HepG2 (cell line): ENCODE data around the gene LSMEM2.

ENCODE experiments used
- CEBPB ChIP-seq: IDR thresholded peaks from 2 replicates; pipeline ENCODE4 v1.6.1; 2011; ENCODE audit warnings: low read depth, low read length, improper control_type of control experiment, borderline replicate concordance
- CREB1 ChIP-seq, 2 experiments: fragments of 450-650 bp in 1 of 2; IDR thresholded peaks; 2 replicates each; pipeline ENCODE4 v1.6.1; 2016 to 2017; ENCODE audit warnings: control low read depth in 1 of 2, mild to moderate bottlenecking in 1 of 2, missing compliant biosample characterization in 1 of 2, missing genetic modification characterization in 1 of 2
- ETV6 ChIP-seq: sonication (generic); formaldehyde crosslinking; conservative IDR thresholded peaks from 2 replicates; pipeline ENCODE4 v1.4.0; 2020; ENCODE audit warnings: missing genetic modification reagents
- NFIC ChIP-seq: IDR thresholded peaks from 2 replicates; pipeline ENCODE4 v1.6.1; 2012; ENCODE audit warnings: mild to moderate bottlenecking, low read length, inconsistent platforms
- PPARG ChIP-seq: conservative IDR thresholded peaks from 2 replicates; pipeline ENCODE4 v1.6.1; 2016; ENCODE audit warnings: missing biosample characterization, missing genetic modification reagents
- RELA ChIP-seq: sonication (generic); formaldehyde crosslinking; IDR thresholded peaks from 2 replicates; pipeline ENCODE4 v1.4.0; 2020; ENCODE audit warnings: missing genetic modification reagents
- SNRNP70 ChIP-seq: fragments of 200-400 bp; formaldehyde crosslinking; IDR thresholded peaks from 2 replicates; pipeline ENCODE4 v1.6.1; 2017; ENCODE audit warnings: mild to moderate bottlenecking, low read depth, low read length, moderate library complexity
- SP4 ChIP-seq: sonication (generic); formaldehyde crosslinking; IDR thresholded peaks from 2 replicates; pipeline ENCODE4 v1.8.1; 2023; ENCODE audit warnings: mild to moderate bottlenecking, missing genetic modification reagents
- TBX2 ChIP-seq: sonication (generic); formaldehyde crosslinking; IDR thresholded peaks from 2 replicates; pipeline ENCODE4 v1.5.0; 2020; ENCODE audit warnings: missing genetic modification reagents, mild to moderate bottlenecking, borderline replicate concordance
- ZNF121 ChIP-seq: sonication (generic); formaldehyde crosslinking; IDR thresholded peaks from 2 replicates; pipeline ENCODE4 v1.5.0; 2020; ENCODE audit warnings: mild to moderate bottlenecking, missing genetic modification reagents
- TF ChIP-seq, protein P1 (sequence below): sonication (generic); formaldehyde crosslinking; IDR thresholded peaks from 2 replicates; pipeline ENCODE4 v1.5.0; 2020; ENCODE audit warnings: mild to moderate bottlenecking, missing genetic modification reagents, moderate library complexity
- TF ChIP-seq, protein P2 (sequence below): sonication (generic); formaldehyde crosslinking; IDR thresholded peaks from 2 replicates; pipeline ENCODE4 v1.5.1; 2020; ENCODE audit warnings: mild to moderate bottlenecking, missing genetic modification reagents
- TF ChIP-seq, protein P3 (sequence below): sonication (generic); formaldehyde crosslinking; IDR thresholded peaks from 2 replicates; pipeline ENCODE4 v1.4.0; 2020; ENCODE audit warnings: missing genetic modification reagents
- TF ChIP-seq, protein P4 (sequence below): IDR thresholded peaks from 2 replicates; pipeline ENCODE4 v1.6.1; 2012; ENCODE audit warnings: inconsistent platforms

GRCh38 chr3:50242381-50242770, 36.5 kb upstream of the LSMEM2 start:
- no peak for TF ChIP-seq CEBPB
- TF ChIP-seq, protein P1, sequence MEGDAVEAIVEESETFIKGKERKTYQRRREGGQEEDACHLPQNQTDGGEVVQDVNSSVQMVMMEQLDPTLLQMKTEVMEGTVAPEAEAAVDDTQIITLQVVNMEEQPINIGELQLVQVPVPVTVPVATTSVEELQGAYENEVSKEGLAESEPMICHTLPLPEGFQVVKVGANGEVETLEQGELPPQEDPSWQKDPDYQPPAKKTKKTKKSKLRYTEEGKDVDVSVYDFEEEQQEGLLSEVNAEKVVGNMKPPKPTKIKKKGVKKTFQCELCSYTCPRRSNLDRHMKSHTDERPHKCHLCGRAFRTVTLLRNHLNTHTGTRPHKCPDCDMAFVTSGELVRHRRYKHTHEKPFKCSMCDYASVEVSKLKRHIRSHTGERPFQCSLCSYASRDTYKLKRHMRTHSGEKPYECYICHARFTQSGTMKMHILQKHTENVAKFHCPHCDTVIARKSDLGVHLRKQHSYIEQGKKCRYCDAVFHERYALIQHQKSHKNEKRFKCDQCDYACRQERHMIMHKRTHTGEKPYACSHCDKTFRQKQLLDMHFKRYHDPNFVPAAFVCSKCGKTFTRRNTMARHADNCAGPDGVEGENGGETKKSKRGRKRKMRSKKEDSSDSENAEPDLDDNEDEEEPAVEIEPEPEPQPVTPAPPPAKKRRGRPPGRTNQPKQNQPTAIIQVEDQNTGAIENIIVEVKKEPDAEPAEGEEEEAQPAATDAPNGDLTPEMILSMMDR = no peak
- TF ChIP-seq PPARG (CRISPR knock-in tag) = no peak
- TF ChIP-seq, protein P2, sequence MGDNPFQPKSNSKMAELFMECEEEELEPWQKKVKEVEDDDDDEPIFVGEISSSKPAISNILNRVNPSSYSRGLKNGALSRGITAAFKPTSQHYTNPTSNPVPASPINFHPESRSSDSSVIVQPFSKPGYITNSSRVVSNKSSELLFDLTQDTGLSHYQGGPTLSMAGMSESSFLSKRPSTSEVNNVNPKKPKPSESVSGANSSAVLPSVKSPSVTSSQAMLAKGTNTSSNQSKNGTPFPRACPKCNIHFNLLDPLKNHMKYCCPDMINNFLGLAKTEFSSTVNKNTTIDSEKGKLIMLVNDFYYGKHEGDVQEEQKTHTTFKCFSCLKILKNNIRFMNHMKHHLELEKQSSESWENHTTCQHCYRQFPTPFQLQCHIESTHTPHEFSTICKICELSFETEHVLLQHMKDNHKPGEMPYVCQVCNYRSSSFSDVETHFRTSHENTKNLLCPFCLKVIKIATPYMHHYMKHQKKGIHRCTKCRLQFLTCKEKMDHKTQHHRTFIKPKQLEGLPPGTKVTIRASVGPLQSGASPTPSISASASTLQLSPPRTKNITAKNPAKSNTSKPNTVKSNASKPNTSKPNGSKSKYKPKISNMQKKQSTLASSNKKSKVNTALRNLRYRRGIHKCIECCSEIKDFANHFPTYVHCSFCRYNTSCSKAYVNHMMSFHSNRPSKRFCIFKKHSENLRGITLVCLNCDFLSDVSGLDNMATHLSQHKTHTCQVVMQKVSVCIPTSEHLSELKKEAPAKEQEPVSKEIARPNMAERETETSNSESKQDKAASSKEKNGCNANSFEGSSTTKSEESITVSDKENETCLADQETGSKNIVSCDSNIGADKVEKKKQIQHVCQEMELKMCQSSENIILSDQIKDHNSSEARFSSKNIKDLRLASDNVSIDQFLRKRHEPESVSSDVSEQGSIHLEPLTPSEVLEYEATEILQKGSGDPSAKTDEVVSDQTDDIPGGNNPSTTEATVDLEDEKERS (CRISPR knock-in tag) = no peak
- no peak for TF ChIP-seq RELA (CRISPR knock-in tag)
- TF ChIP-seq NFIC = no peak
- TF ChIP-seq, protein P3, sequence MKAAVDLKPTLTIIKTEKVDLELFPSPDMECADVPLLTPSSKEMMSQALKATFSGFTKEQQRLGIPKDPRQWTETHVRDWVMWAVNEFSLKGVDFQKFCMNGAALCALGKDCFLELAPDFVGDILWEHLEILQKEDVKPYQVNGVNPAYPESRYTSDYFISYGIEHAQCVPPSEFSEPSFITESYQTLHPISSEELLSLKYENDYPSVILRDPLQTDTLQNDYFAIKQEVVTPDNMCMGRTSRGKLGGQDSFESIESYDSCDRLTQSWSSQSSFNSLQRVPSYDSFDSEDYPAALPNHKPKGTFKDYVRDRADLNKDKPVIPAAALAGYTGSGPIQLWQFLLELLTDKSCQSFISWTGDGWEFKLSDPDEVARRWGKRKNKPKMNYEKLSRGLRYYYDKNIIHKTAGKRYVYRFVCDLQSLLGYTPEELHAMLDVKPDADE (CRISPR knock-in tag) = no peak
- TF ChIP-seq SNRNP70 = no peak
- TF ChIP-seq, protein P4, sequence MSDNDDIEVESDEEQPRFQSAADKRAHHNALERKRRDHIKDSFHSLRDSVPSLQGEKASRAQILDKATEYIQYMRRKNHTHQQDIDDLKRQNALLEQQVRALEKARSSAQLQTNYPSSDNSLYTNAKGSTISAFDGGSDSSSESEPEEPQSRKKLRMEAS = no peak
- no peak for TF ChIP-seq CREB1 (IDR thresholded peaks at IDR 0.05)
- no peak for TF ChIP-seq CREB1 (CRISPR knock-in tag; IDR thresholded peaks at IDR 0.05)
- no peak for TF ChIP-seq ETV6 (CRISPR knock-in tag)
- no peak for TF ChIP-seq TBX2 (CRISPR knock-in tag)
- no peak for TF ChIP-seq ZNF121 (CRISPR knock-in tag)
- no peak for TF ChIP-seq SP4 (CRISPR knock-in tag)
